NOMO-1 treated with dmso at 0.1 percent for 144 hours (cell line): Measurements from ENCODE around the gene HMCN2.

Experiments
- DNase-seq: peaks from one replicate; lab custom pipeline; 2025; ENCODE audit not compliant: unreplicated experiment; lab: John Stamatoyannopoulos, UW

HMCN2 gene, protein sequence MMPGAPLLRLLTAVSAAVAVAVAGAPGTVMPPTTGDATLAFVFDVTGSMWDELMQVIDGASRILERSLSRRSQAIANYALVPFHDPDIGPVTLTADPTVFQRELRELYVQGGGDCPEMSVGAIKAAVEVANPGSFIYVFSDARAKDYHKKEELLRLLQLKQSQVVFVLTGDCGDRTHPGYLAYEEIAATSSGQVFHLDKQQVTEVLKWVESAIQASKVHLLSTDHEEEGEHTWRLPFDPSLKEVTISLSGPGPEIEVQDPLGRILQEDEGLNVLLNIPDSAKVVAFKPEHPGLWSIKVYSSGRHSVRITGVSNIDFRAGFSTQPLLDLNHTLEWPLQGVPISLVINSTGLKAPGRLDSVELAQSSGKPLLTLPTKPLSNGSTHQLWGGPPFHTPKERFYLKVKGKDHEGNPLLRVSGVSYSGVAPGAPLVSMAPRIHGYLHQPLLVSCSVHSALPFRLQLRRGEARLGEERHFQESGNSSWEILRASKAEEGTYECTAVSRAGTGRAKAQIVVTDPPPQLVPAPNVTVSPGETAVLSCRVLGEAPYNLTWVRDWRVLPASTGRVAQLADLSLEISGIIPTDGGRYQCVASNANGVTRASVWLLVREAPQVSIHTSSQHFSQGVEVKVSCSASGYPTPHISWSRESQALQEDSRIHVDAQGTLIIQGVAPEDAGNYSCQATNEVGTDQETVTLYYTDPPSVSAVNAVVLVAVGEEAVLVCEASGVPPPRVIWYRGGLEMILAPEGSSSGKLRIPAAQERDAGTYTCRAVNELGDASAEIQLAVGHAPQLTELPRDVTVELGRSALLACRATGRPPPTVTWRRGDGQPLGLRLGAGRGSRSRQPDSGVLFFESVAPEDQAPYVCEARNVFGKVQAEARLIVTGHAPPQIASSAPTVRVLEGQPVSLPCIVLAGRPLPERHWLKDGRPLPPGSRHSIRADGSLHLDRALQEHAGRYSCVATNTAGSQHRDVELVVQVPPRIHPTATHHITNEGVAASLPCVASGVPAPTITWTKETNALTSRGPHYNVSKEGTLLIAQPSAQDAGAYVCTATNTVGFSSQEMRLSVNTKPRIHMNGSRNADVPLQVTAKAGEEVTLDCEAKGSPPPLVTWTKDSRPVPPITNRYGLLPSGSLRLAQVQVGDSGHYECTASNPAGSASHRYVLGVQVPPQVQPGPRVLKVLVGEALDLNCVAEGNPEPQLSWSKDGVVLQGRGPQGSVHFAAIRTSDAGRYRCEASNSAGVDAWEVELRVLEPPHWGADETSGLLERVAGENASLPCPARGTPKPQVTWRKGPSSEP (N-terminal part only)

DNA sequence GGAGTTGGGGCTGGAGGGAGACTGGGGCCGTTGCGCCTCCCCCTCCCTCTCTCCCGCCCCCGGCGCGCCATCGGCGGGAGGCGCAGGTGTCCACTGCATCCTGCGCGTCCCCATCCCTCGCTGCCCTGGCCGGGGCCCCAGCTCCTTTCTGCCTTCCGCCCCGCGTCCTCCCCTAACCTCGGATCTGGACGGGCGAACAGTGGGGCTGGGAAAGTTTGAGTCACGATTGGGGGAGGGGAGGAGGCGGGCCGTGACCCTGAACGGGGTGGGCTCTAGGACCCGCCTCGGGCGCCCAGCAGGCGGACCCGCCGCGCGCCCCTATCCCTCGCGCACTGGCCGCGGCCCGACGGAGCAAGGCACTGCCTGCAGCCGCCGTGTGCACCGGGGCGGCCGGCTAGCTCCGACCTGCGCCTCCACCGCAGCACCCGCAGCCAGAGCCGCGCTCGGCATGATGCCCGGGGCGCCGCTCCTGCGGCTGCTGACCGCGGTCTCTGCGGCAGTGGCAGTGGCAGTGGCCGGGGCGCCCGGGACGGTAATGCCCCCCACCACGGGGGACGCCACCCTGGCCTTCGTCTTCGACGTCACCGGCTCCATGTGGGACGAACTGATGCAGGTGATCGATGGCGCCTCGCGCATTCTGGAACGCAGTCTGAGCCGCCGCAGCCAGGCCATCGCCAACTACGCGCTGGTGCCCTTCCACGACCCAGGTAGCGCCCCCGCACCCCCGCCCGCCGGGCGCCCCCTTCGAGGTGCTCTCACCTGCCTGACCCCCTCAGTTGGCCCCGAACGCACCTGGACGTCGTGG lies at the start of gene HMCN2:
Gene HMCN2 (plus strand): TSS at position 330 of the 805 bp plus-strand sequence. CDS start 119 bp downstream, at position 449.
- no peak for DNase-seq

DNA sequence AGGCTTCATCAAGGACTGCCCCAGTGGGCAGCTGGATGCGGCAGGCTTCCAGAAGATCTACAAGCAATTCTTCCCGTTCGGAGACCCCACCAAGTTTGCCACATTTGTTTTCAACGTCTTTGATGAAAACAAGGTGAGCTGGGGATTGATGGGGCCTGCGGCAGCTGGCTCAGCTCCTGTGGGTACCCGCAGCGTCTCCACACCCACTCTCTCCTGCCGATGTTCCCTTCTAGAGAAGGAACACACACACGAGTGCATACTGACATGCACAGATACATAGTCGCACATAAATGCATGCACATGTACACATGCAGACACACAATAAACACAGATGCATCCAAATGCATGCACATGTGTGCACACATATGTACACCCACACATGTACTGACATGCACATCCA lies 47.7 kb upstream of the HMCN2 start:
- no peak for DNase-seq

DNA sequence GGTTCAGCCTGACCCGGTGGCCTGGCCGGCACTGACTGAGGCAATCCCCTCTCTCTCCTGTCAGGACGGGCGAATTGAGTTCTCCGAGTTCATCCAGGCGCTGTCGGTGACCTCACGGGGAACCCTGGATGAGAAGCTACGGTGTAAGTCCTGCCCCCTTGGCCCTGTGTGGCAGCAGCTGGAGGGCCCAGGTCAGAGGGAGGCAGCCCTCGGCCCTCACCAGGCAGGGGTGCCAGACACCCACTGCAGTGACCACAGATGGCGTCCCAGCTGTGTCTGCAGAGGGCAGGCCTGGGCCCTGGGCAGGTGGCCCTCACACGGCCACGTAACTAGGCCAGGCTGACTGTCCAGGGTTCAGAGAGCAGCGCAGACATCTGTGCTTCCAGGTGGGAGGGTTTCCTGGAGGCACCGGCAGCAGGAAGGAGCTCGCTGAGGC lies 45.9 kb upstream of the HMCN2 start:
- no peak for DNase-seq

DNA sequence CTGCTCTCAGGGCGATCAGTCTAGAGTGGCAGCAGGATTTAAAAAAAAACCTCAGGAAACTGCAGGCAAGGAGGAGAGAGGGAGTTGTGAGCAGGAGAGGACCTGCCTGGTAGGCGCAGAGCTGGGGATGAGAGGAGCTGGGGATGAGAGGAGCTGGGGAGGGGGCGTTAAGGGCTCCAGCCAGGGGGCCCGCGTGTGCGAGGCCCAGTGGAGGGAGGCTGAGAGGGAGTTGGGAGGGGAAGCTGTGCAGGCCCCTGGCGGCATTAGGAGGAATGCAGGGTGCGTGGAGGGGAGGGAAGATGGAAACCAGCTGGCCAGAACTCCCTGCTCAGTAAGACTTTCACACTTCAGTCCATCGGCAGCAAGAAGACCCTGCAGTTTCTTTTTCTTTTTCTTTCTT lies 45.2 kb upstream of the HMCN2 start:
- no peak for DNase-seq

DNA sequence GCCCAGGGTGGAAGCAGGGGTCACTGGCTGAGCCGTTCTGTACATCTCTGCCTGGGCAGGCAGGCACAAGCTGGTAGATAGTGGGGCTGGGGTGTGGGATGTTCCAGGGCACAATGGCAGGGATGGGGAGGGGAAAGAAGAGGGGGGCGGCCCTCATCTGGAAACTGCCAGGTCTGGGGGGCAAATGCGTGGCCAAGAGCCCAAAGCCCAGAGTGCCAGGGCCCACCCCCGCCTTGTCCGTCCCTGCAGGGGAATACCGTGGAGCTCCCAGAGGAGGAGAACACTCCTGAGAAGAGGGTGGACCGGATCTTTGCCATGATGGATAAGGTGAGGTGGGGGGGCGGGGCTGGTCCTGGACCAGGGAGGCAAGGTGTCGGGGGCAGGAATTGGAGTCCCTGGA lies 42.7 kb upstream of the HMCN2 start:
- no peak for DNase-seq

DNA sequence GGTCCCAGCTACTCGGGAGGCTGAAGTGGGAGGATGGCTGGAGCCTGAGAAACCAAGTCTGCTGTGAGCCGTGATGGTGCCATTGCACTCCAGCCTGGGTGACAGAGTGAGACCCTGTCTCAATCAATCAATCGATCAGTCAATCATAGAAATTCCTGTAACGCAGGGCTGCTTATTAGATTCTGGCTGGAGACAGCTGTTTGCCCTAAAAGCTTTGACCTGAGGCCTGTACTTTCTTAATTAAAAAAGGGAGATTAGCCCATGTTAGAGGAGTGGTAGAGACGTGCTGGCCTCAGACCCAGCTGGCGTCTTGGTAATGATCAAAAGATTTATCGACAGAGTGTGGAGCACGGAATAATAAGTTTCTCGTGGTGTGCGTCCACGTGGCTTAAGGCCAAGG lies 40.5 kb upstream of the HMCN2 start:
- DNase-seq, result no peak

DNA sequence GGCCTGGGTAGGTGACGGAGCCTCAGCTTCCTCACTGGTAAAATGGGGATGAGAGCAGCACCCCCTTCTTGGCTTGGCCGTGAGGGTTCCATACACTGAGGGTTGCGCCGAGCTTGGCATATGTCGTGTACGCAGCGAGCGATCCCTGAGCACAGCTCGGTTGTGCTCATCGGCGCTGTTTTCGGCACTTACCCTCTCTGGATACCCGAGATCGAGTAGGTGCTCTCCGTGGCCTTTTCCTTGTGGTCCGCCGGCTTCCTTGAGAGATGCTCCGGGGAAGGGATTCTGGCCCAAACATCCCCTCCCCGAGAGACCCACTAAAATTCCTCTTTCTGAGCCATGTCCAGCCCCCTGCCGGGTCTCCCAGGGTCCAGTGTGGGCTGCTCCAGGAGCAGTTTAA lies 40.0 kb upstream of the HMCN2 start:
- DNase-seq, result no peak

DNA sequence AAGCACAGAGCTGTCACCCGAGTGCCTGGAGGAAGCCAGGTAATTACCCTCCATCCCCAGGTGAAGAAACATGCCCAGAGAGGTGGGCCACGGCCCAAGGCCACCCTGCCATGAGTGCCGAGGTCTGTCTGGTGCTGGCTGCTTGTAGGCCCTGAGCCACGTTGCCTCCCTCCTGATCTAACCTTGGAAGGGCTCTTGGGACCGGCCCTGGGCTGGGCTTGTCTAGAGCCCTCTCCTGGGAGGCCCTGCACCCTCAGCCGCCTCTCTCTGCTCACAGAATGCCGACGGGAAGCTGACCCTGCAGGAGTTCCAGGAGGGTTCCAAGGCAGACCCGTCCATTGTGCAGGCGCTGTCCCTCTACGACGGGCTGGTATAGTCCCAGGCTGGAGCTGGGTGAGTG lies 39.4 kb upstream of the HMCN2 start:
- DNase-seq, result no peak

DNA sequence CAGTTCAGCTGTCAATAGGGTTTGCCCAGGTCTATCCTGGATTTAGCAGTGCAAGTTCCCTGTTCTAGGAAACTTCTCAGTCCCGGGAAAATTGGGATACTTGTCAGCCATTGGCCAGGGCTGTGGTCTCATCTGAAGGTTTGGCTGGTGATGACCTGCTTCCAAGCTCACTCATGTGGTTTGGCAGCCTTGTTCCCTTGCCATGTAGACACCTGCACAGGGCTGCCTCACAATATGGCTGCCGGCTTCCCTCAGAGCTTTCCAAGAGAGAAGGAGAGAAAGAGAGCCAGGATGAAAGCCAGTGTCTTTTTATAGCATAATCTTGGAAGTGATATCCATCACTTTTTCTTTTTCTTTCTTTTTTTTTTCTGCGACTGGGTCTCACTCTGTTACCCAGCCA lies 37.7 kb upstream of the HMCN2 start:
- DNase-seq, result no peak

DNA sequence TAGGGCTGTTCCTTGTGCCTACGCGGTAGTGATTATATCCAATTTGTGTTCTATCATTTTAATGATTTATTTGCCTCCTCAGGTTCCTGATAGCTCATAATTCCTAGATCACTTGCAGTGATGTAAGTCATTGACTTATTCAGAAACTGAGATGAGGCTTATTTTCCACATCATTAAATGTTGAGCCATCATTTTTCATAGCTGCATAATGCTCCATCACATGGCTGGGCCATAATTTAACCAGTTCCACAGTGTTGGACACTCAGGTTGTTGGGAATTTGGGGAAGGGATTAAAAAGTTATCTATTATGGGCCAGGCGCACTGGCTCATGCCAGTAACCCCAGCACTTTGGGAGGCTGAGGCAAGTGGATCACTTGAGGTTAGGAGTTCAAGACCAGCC lies 35.8 kb upstream of the HMCN2 start:
- DNase-seq, result no peak

DNA sequence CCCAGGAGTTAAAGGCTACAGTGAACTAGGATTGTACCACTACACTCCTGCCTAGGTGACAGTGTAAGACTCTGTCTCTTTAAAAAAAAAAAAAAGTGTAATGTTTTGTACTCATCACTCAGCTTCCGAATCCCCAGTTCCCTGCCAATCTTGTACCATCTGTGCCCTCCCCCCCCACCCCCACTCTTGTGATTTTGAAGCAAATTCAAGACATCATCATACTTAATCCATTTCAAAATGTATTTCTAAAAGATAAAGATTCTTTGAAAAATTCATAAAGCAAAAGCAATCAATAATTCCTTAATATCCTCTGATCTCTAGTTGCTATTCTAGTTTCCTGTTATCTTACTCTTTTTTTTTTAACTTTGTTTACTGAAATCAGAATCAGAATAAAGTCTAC lies 34.9 kb upstream of the HMCN2 start:
- no peak for DNase-seq

DNA sequence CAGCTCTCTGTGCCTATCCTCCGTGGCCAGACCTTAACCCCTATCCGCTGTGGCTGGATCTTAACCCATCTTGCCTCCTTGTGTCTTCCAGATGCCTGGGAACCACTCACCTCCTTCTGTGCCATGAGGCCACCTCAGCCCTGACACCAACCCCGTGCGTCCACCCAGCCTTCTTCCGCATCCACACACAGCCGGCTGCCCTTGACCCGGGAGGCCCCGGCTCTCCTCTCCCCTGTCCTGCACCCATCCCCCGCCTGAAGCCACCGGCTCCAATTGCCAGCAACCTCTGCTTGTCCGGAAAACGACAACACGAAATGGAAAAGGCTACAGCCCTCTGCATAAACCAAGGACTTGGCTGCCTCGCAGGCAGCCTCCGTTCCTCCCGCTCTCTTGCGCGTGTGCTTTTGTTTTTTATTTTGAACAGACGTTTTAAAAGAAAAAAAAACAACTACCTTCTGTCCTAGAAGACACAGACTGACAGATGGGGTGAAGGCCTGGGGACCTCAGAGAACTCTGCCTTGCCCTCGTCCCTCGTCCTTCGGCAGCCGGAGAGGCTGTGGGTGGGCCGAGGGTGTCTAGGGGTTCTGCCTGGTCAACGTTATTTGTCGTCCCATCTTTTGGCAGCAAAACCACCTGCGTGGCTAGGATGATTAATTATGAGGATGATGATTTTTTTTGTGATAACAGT lies 32.5 kb upstream of the HMCN2 start:
- DNase-seq, result no peak

DNA sequence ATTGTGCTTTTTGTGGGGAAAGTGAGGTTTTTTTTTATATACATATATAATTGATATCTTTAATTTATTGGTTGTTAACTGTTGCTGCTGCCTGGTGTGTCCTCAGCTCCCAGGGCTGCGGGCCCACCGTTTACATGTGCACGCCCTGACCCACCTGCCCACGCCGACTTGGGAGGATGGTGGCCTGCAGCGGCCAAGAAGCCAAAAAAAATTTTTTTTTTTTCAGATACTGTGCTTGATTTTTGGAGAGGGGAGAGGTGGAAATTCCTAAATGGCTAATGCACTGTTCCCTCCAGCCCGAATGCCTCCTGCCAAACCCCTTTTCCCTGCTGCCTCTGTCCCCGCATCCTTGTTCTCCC lies 32.0 kb upstream of the HMCN2 start:
- DNase-seq, result no peak

DNA sequence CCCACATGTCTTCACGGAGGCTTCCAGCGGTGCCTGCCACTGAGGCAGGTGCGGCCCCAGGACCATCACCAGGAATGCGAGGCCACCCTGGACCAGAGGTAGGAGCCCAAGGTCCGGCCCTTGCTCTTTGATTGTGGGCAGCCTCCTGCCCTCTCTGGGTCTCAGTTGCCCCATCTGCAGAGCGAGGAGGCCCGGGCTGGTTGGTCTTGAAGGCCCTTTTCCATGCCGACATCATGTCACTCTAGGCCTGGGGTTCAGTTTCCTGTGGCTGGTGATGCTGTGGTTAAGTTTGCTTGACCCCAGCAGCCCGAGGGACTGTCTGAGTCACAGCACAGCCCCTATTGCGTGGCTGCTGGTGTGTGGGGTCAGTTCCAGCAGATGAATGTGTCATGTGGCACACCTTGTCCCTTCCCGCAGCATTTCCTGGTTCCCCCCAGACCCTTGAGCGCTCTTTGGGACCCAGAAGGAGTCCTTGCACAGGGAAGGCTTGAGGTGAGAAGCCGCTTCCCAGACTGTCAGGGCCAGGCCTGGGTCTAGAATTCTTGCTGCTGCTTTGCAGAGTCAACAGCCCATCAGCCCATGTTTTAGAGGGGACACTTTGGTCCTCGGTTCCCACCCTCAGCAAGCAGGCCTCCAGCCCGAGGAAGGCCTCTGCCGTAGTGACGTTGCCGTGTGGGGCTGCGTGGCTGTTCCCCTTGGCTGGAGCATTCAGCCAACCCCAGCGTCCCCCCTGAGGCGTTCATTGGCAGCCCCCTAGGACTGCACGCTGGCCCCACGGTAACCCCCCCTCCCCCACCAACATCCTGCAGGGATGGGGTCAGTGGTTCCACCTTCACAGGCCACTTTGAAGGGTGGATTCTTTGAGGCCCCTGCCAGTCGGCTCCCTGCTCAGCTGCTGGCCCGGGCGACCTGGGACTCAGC lies 31.0 kb upstream of the HMCN2 start:
- no peak for DNase-seq

DNA sequence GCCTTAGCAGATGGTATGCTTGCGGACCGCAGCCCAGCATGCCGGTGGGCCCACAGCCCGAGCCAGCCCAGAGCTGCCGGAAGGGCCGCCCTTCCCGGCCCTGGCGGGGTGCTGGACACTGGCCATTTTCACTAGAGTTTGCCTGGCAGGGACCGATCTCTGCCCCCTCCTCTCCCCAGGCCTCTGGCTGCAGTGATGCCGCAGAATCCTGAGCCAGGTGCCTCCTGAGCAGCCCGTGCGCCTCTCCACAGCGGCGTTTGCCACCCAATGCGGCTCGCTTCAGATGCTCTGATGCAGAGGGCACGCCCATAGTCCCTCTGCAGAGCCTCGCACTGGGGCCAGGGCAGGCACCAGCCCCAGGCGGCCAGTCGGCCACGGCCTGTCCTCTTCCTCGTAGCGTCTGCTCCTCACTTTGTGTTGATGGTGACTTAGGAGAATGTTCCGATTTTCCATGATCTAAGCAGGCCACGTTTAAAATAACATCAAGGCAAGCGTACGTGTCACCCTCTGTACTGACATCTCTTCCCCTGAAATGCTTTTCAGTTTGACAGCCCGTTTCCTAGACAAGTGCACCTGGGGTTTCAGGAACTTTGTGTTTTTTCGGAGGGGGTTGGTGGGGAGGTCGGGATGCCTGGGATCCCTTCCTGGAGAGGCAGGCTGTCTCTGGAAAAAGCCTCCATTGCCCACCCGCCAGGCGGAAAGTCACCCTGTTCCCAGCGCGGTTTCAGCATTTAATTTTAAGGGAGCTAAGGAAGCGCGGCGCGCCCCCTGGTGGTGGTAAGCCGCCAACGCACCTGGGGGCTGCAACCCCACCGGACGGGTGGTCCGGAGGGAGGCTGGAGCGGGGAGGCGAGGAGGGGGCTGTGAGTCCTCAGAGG lies 29.8 kb upstream of the HMCN2 start:
- no peak for DNase-seq

DNA sequence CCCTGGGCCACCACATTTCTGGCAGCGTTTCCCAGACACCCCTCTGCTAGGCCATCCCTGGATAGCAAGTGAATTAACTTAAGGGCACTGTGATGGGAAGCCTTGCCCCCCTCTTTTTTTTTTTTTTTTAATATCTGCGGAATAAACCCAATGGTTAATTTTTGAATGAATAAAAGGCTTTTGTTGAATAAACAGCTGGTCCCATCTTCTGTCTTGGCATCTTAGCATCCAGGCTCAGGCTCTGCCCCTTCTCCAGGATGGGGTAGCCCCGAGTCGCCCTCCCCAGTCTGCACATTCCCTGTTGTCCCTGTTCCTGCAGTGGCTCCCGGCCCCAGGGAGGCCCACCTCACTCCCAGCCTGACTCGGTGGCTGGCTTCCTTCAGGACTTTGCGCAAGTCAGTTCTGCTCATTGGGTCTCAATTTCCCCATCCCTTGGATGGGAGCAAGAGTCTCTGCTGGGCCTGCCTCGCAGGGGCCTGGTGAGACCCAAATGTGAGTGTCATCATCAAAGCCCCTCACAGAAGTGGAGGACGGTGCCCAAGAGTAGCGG lies 29.0 kb upstream of the HMCN2 start:
- no peak for DNase-seq

DNA sequence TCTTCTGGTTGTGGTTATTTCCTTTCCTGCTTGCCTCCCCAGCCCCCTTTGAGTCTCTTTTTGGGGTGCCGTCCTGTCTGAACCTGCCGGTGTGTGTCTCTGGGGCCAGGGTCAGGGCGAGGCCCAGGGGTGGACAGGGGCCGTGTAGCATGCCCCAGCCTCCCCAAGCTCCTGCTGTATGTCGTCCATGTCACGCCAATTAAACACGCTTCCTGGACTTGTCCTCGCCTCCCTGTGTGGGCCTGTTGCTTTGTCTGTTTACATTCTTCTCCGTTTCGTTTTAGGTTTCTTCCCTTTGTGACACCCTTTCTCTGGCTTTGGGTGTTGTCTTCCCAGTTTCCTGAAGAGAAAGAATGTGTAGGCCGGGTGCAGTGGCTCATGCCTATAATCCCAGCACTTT lies 28.5 kb upstream of the HMCN2 start:
- no peak for DNase-seq
